H9 (cell line): ENCODE results near the gene DAB1. TPM values are rescaled to one million over a fixed set of nuclear protein-coding genes. Genes with fewer than 3 reads are reported as not detected.

ENCODE experiments used
- DNase-seq: peaks from one replicate; pipeline ENCODE4 v3.0.0-alpha.2; 2017
- H2AFZ ChIP-seq: one replicate; pipeline ENCODE4 v1.6.1; 2013; ENCODE audit warnings: mild to moderate bottlenecking, low read length, control low read depth, moderate library complexity
- H2AK5ac ChIP-seq: 2 replicates; pipeline ENCODE4 v1.6.1; 2013; ENCODE audit warnings: low read length, control low read depth, mixed read lengths; ENCODE audit not compliant: insufficient read length
- H2BK120ac ChIP-seq: one replicate; pipeline ENCODE4 v1.6.1; 2013; ENCODE audit warnings: low read depth, mild to moderate bottlenecking, low read length, control low read depth, inconsistent platforms; ENCODE audit not compliant: poor library complexity, severe bottlenecking
- H2BK12ac ChIP-seq: 2 replicates; pipeline ENCODE4 v1.6.1; 2013; ENCODE audit warnings: low read length, control low read depth, mixed read lengths, low read depth; ENCODE audit not compliant: insufficient read length
- H2BK15ac ChIP-seq: 2 replicates; pipeline ENCODE4 v1.6.1; 2013; ENCODE audit warnings: low read depth, low read length, control low read depth
- H2BK20ac ChIP-seq: one replicate; pipeline ENCODE4 v1.6.1; 2013; ENCODE audit warnings: low read depth, mild to moderate bottlenecking, low read length, control low read depth, inconsistent platforms; ENCODE audit not compliant: poor library complexity, severe bottlenecking
- H2BK5ac ChIP-seq: 2 replicates; pipeline ENCODE4 v1.6.1; 2013; ENCODE audit warnings: low read length, control low read depth, mixed read lengths; ENCODE audit not compliant: insufficient read length
- H3K14ac ChIP-seq: 2 replicates; pipeline ENCODE4 v1.6.1; 2013; ENCODE audit warnings: low read length, control low read depth; ENCODE audit not compliant: insufficient read depth
- H3K18ac ChIP-seq: 2 replicates; pipeline ENCODE4 v1.6.1; 2013; ENCODE audit warnings: low read depth, mild to moderate bottlenecking, mixed read lengths, low read length, control low read depth; ENCODE audit not compliant: insufficient read length
- H3K23ac ChIP-seq: 2 replicates; pipeline ENCODE4 v1.6.1; 2013; ENCODE audit warnings: low read length, control low read depth, mixed read lengths, low read depth; ENCODE audit not compliant: insufficient read length
- H3K23me2 ChIP-seq: 2 replicates; pipeline ENCODE4 v1.6.1; 2013; ENCODE audit warnings: low read depth, mild to moderate bottlenecking, mixed read lengths, low read length, control low read depth; ENCODE audit not compliant: insufficient read length, poor library complexity, severe bottlenecking
- H3K27ac ChIP-seq: 2 replicates; pipeline ENCODE4 v1.5.1; 2013; ENCODE audit warnings: low read length, control low read depth, mixed read lengths, low read depth; ENCODE audit not compliant: insufficient read length
- H3K27me3 ChIP-seq: 2 replicates; pipeline ENCODE4 v1.6.1; 2013; ENCODE audit warnings: low read length, control low read depth, inconsistent platforms; ENCODE audit not compliant: insufficient read depth
- H3K4ac ChIP-seq: 2 replicates; pipeline ENCODE4 v1.6.1; 2013; ENCODE audit warnings: low read depth, mild to moderate bottlenecking, control low read depth, inconsistent platforms, low read length, moderate library complexity
- H3K4me1 ChIP-seq: 2 replicates; pipeline ENCODE4 v1.6.1; 2013; ENCODE audit warnings: low read length, control low read depth, inconsistent platforms; ENCODE audit not compliant: insufficient read depth
- H3K4me2 ChIP-seq: 2 replicates; pipeline ENCODE4 v1.6.1; 2013; ENCODE audit warnings: low read length, control low read depth, mixed read lengths; ENCODE audit not compliant: insufficient read length, insufficient read depth
- H3K56ac ChIP-seq: 2 replicates; pipeline ENCODE4 v1.6.1; 2013; ENCODE audit warnings: low read depth, mild to moderate bottlenecking, mixed read lengths, low read length, control low read depth; ENCODE audit not compliant: insufficient read length
- H3K79me1 ChIP-seq: 2 replicates; pipeline ENCODE4 v1.6.1; 2013; ENCODE audit warnings: low read depth, mild to moderate bottlenecking, moderate library complexity, low read length, control low read depth, inconsistent platforms; ENCODE audit not compliant: insufficient read depth, poor library complexity, severe bottlenecking
- H3K79me2 ChIP-seq: 2 replicates; pipeline ENCODE4 v1.6.1; 2013; ENCODE audit warnings: low read length, control low read depth, inconsistent platforms; ENCODE audit not compliant: insufficient read depth
- H3K9ac ChIP-seq: 2 replicates; pipeline ENCODE4 v1.6.1; 2013; ENCODE audit warnings: low read length, control low read depth, mixed read lengths; ENCODE audit not compliant: insufficient read length; ENCODE audit errors: extremely low read depth
- H3K9me3 ChIP-seq: one replicate; pipeline ENCODE4 v1.6.1; 2013; ENCODE audit warnings: low read depth, low read length, inconsistent platforms; ENCODE audit not compliant: control insufficient read depth
- H3T11ph ChIP-seq: one replicate; pipeline ENCODE4 v1.6.1; 2013; ENCODE audit warnings: mild to moderate bottlenecking, low read length, control low read depth, inconsistent platforms
- H4K20me1 ChIP-seq: one replicate; pipeline ENCODE4 v1.6.1; 2013; ENCODE audit not compliant: control insufficient read depth, insufficient read length, insufficient read depth
- H4K5ac ChIP-seq: 2 replicates; pipeline ENCODE4 v1.6.1; 2013; ENCODE audit warnings: low read depth, mild to moderate bottlenecking, mixed read lengths, low read length, control low read depth; ENCODE audit not compliant: insufficient read length
- H4K8ac ChIP-seq: replicated peaks from 2 replicates; pipeline ENCODE4 v1.6.1; 2013; ENCODE audit warnings: low read length, control low read depth, mixed read lengths, low read depth; ENCODE audit not compliant: insufficient read length
- H4K91ac ChIP-seq: 2 replicates; pipeline ENCODE4 v1.6.1; 2013; ENCODE audit warnings: low read depth, mild to moderate bottlenecking, moderate library complexity, mixed read lengths, low read length, control low read depth; ENCODE audit not compliant: insufficient read length
- H3K27ac Mint-ChIP-seq, 3 experiments: 2 replicates in 2 of 3; 3 replicates in 1 of 3; pipeline ENCODE4 v1.8.0; 2020 to 2021; ENCODE audit warnings: mixed read lengths in 3 of 3, mild to moderate bottlenecking in 1 of 3, moderate library complexity in 1 of 3
- H3K27me3 Mint-ChIP-seq: 2 replicates; pipeline ENCODE4 v1.8.0; 2021; ENCODE audit warnings: low read depth, mild to moderate bottlenecking, moderate library complexity, mixed read lengths
- H3K36me3 Mint-ChIP-seq, 3 experiments: 2 replicates in 2 of 3; 3 replicates in 1 of 3; pipeline ENCODE4 v1.8.0; 2020 to 2021; ENCODE audit warnings: low read depth in 3 of 3, mixed read lengths in 3 of 3; ENCODE audit not compliant: insufficient read depth in 1 of 3
- H3K4me1 Mint-ChIP-seq, 2 experiments: 2 replicates each; pipeline ENCODE4 v1.8.0; 2020; ENCODE audit warnings: mixed read lengths in 2 of 2
- H3K4me3 Mint-ChIP-seq, 2 experiments: 2 replicates in 1 of 2; 3 replicates in 1 of 2; pipeline ENCODE4 v1.8.0; 2020 to 2021; ENCODE audit warnings: mild to moderate bottlenecking in 2 of 2, mixed read lengths in 2 of 2, moderate library complexity in 1 of 2
- H3K9me3 Mint-ChIP-seq, 2 experiments: 2 replicates in 1 of 2; 3 replicates in 1 of 2; pipeline ENCODE4 v1.8.0; 2020; ENCODE audit warnings: mild to moderate bottlenecking in 2 of 2, mixed read lengths in 2 of 2, moderate library complexity in 1 of 2
- CTCF ChIP-seq: fragments of 200-600 bp; sonication (generic); conservative IDR thresholded peaks from 3 replicates; pipeline ENCODE4 v1.8.0; 2021; ENCODE audit warnings: antibody characterized with exemption, mild to moderate bottlenecking
- WGBS: extraction: QIAGEN DNeasy Blood & Tissue Kit; methylation state at CpG from one replicate; pipeline ENCODE4 v1.1.7; 2013; ENCODE audit warnings: missing lambda C conversion rate, low lambda C conversion rate, mixed read lengths; ENCODE audit not compliant: insufficient read length; ENCODE audit errors: extremely low coverage; 5-methylcytosine and 5-hydroxymethylcytosine counted together
- total RNA-seq: library from RNA; stranded (reverse); gene quantifications from 2 replicates; pipeline ENCODE4 v1.2.1, GENCODE V29; 2021

The DAB1 gene
- total RNA-seq, 1 experiment from 2014 or later, result 9.3 TPM

GRCh38 chr1:57115030-57115614 lies 308.7 kb downstream of the DAB1 start:
- H4K5ac ChIP-seq, result no peak overlapping the region
- TF ChIP-seq CTCF, result no peak
- no peak overlapping the region for H2BK120ac ChIP-seq
- H3K4me2 ChIP-seq, result no peak overlapping the region
- H3K23ac ChIP-seq, result no peak overlapping the region
- no peaks in the 10 kb centered on the region for H3K9me3 ChIP-seq
- H3K56ac ChIP-seq, result no peak overlapping the region
- Mint-ChIP-seq H3K9me3 (no peaks in the 10 kb centered on the region), H3K27ac (peak overlapping the region in 1 of 3 experiments; percentile 61; a peak in 1 of 7 replicates), H3K36me3 (no peaks in the 10 kb centered on the region), H3K27me3 (no peaks in the 10 kb centered on the region; the same call in 1 of the 2 replicates), H3K4me1 (peaks cover 12 to 18% of the 10 kb centered on the region in 2 experiments), H3K4me3 (no peak overlapping the region)
- H3K14ac ChIP-seq, result no peak overlapping the region
- H4K20me1 ChIP-seq, result no peaks in the 10 kb centered on the region
- H3K23me2 ChIP-seq, result no peaks in the 10 kb centered on the region
- no CpG with 5 or more reads among the region's 4 CpGs for WGBS
- no peak overlapping the region for H4K91ac ChIP-seq
- H4K8ac ChIP-seq, result no peak overlapping the region
- no peak overlapping the region for H3K27ac ChIP-seq
- H3K4ac ChIP-seq, result no peak overlapping the region
- H2BK12ac ChIP-seq, result no peak overlapping the region
- H2BK5ac ChIP-seq, result no peak overlapping the region
- H3K4me1 ChIP-seq, result no peaks in the 10 kb centered on the region
- H3T11ph ChIP-seq, result no peak overlapping the region
- no peak overlapping the region for H2BK15ac ChIP-seq
- no peak overlapping the region for H2AK5ac ChIP-seq
- no peaks in the 10 kb centered on the region for H3K79me2 ChIP-seq
- no peaks in the 10 kb centered on the region for H3K79me1 ChIP-seq
- H2BK20ac ChIP-seq, result no peak overlapping the region
- no peak overlapping the region for H2AFZ ChIP-seq
- no peak overlapping the region for H3K18ac ChIP-seq
- DNase-seq, result no peak
- H3K27me3 ChIP-seq, result no peaks in the 10 kb centered on the region
- no peak overlapping the region for H3K9ac ChIP-seq
